OCI-LY1 (cell line): ENCODE measurements around the gene ZNF804B.

Experiments used
- EZH2 ChIP-seq: fragments of 200-600 bp; sonication (generic), shearing (Covaris generic); IDR thresholded peaks from 2 replicates; pipeline ENCODE4 v1.8.0; 2017; ENCODE audit warnings: borderline replicate concordance, mixed run types, mild to moderate bottlenecking, antibody characterized with exemption, low read length, moderate library complexity, mixed read lengths
- TF ChIP-seq, protein P1 (sequence below): fragments of 200-600 bp; sonication (generic), shearing (Covaris generic); IDR thresholded peaks from 2 replicates; pipeline ENCODE4 v1.5.1; 2017; ENCODE audit warnings: mild to moderate bottlenecking, antibody characterized with exemption, low read length, moderate library complexity, mixed read lengths

DNA sequence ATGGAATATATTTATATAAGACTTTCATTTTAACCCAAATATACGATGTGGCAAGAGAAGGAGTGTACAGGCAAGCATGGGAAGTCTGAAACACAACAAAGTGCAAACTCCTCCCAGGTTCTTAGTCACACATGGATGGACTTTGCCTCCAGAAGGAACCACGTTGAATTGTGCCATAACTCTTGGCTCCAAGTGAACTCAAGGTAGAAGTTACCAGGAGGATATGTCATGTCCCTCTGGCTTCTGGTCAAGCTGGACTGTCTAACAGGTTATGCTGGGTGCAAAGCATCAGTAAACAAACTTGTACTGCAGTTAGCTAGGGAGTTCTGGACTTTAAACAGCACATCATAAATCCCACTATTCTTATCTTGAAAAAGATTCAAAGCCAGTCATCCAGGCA lies 364.4 kb downstream of the ZNF804B start:
- TF ChIP-seq, protein P1, sequence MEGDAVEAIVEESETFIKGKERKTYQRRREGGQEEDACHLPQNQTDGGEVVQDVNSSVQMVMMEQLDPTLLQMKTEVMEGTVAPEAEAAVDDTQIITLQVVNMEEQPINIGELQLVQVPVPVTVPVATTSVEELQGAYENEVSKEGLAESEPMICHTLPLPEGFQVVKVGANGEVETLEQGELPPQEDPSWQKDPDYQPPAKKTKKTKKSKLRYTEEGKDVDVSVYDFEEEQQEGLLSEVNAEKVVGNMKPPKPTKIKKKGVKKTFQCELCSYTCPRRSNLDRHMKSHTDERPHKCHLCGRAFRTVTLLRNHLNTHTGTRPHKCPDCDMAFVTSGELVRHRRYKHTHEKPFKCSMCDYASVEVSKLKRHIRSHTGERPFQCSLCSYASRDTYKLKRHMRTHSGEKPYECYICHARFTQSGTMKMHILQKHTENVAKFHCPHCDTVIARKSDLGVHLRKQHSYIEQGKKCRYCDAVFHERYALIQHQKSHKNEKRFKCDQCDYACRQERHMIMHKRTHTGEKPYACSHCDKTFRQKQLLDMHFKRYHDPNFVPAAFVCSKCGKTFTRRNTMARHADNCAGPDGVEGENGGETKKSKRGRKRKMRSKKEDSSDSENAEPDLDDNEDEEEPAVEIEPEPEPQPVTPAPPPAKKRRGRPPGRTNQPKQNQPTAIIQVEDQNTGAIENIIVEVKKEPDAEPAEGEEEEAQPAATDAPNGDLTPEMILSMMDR = no peak
- TF ChIP-seq EZH2 = no peak
